GM18505 (cell line): ENCODE results near the gene COX10.

ENCODE experiments used
- ATAC-seq: cut with Tn5 transposase; IDR thresholded peaks from one replicate; pipeline ENCODE4 v1.9.1; 2021; ENCODE audit not compliant: unreplicated experiment
- POLR2A ChIP-seq: IDR thresholded peaks from 4 replicates; pipeline ENCODE4 v1.6.1; 2011; ENCODE audit warnings: borderline replicate concordance; ENCODE audit not compliant: insufficient read depth, insufficient read length; ENCODE audit errors: extremely low read depth

The COX10 gene

GRCh38 chr17:14196377-14196997 is 127.2 kb downstream of the COX10 start:
- no peak for ATAC-seq

GRCh38 chr17:14197057-14197456 is 127.8 kb downstream of the COX10 start:
- ATAC-seq: no peak

More at GRCh38 chr17:14196377-14196997, 127.2 kb downstream of the COX10 start:
- no peak for TF ChIP-seq POLR2A

GRCh38 chr17:14197586-14197985 is 128.3 kb downstream of the COX10 start:
- no peak for ATAC-seq
- TF ChIP-seq POLR2A: no peak

More at GRCh38 chr17:14197057-14197456, 127.8 kb downstream of the COX10 start:
- TF ChIP-seq POLR2A: no peak

- TF ChIP-seq POLR2A: no peak
- ATAC-seq: no peak
Measured at GRCh38 chr17:14198013-14198412, 128.7 kb downstream of the COX10 start.

GRCh38 chr17:14198575-14198974 is 129.3 kb downstream of the COX10 start:
- no peak for TF ChIP-seq POLR2A
- no peak for ATAC-seq

GRCh38 chr17:14199601-14200000 is 130.3 kb downstream of the COX10 start:
- no peak for TF ChIP-seq POLR2A
- no peak for ATAC-seq

- TF ChIP-seq POLR2A: no peak
Measured at GRCh38 chr17:14200354-14200753, 131.1 kb downstream of the COX10 start.

GRCh38 chr17:14201021-14201987 is 132.0 kb downstream of the COX10 start:
- no peak for TF ChIP-seq POLR2A
- no peak for ATAC-seq

More at GRCh38 chr17:14200354-14200753, 131.1 kb downstream of the COX10 start:
- ATAC-seq: no peak

GRCh38 chr17:14201988-14202380 is 132.7 kb downstream of the COX10 start:
- no peak for TF ChIP-seq POLR2A
- ATAC-seq: no peak

- no peak for ATAC-seq
- TF ChIP-seq POLR2A: no peak
Measured at GRCh38 chr17:14202388-14203166, 133.3 kb downstream of the COX10 start.

GRCh38 chr17:14203388-14203787 is 134.1 kb downstream of the COX10 start:
- no peak for ATAC-seq

GRCh38 chr17:14204084-14204483 is 134.8 kb downstream of the COX10 start:
- no peak for TF ChIP-seq POLR2A
- no peak for ATAC-seq

More at GRCh38 chr17:14203388-14203787, 134.1 kb downstream of the COX10 start:
- TF ChIP-seq POLR2A: no peak

- ATAC-seq: no peak
- no peak for TF ChIP-seq POLR2A
Measured at GRCh38 chr17:14204546-14204945, 135.2 kb downstream of the COX10 start.
